B cell (primary cell): ENCODE data around the gene MYO1B. TPM values are rescaled to one million over a fixed set of nuclear protein-coding genes. Genes with fewer than 3 reads are reported as not detected.

Experiments
- ATAC-seq: fragments of 200-7000 bp; cut with Tn5 transposase; one replicate; pipeline ENCODE4 v1.10.0; 2021; ENCODE audit warnings: low read depth, mild to moderate bottlenecking, moderate number of reproducible peaks, moderate library complexity
- CTCF ChIA-PET: fragments of 350-600 bp; sonication (Branson Sonifier 250); formaldehyde crosslinking; loops from one replicate; lab custom pipeline; 2021; ENCODE audit warnings: antibody characterized with exemption, inconsistent platforms; lab: Charles Lee
- POLR2A ChIA-PET: fragments of 350-600 bp; sonication (Branson Sonifier 250); formaldehyde crosslinking; loops from one replicate; lab custom pipeline; 2021; ENCODE audit warnings: antibody characterized with exemption; lab: Charles Lee
- DNase-seq: peaks from one replicate; pipeline ENCODE4 v3.0.0; 2013
- H2AFZ ChIP-seq: 2 replicates; pipeline ENCODE4 v1.6.1; 2012; ENCODE audit warnings: mild to moderate bottlenecking, low read depth, low read length; ENCODE audit not compliant: insufficient read depth, poor library complexity, severe bottlenecking
- H3K27ac ChIP-seq, 2 donors: 1 replicate in 1 of 2; 2 replicates in 1 of 2; pipeline ENCODE4 v1.5.1; 2012 to 2013; ENCODE audit warnings: low read length in 2 of 2, mild to moderate bottlenecking in 2 of 2, moderate library complexity in 1 of 2
- H3K27me3 ChIP-seq, 4 experiments: fragments of 200-600 bp in 1 of 4; sonication (generic) in 1 of 4; replicated peaks in 1 of 4; 1 replicate in 2 of 4; 2 replicates in 2 of 4; pipeline versions ENCODE4 v1.6.1 to v1.7.0; 2013 to 2016; ENCODE audit warnings: low read length in 3 of 4, mild to moderate bottlenecking in 2 of 4, mixed read lengths in 1 of 4, moderate library complexity in 1 of 4; ENCODE audit not compliant: insufficient read depth in 4 of 4, control insufficient read depth in 3 of 4; ENCODE audit errors: control extremely low read depth in 1 of 4
- H3K36me3 ChIP-seq, 2 experiments: replicated peaks in 1 of 2; 1 replicate in 1 of 2; 2 replicates in 1 of 2; pipeline versions ENCODE4 v1.6.1 to v1.7.1; 2013; ENCODE audit warnings: low read length in 1 of 2; ENCODE audit not compliant: insufficient read depth in 2 of 2, control insufficient read depth in 1 of 2; ENCODE audit errors: control extremely low read depth in 1 of 2, extremely low read depth in 1 of 2
- H3K4me1 ChIP-seq, 2 donors: fragments of 200-600 bp in 1 of 2; sonication (generic) in 1 of 2; 1 replicate in 1 of 2; 2 replicates in 1 of 2; pipeline versions ENCODE4 v1.5.1 to v1.6.1; 2013 to 2017; ENCODE audit warnings: low read length in 2 of 2; ENCODE audit not compliant: control insufficient read depth in 2 of 2, insufficient read depth in 2 of 2
- H3K4me2 ChIP-seq: replicated peaks from 2 replicates; pipeline ENCODE3; 2012; ENCODE audit warnings: mild to moderate bottlenecking, low read depth, low read length; ENCODE audit not compliant: poor library complexity, severe bottlenecking
- H3K4me3 ChIP-seq, 5 experiments: fragments of 200-600 bp in 1 of 5; sonication (generic) in 1 of 5; 1 replicate in 3 of 5; 2 replicates in 2 of 5; pipeline versions ENCODE4 v1.5.1 to v1.7.0; 2011 to 2016; ENCODE audit warnings: low read length in 4 of 5, mild to moderate bottlenecking in 4 of 5, low read depth in 2 of 5, control low read depth in 1 of 5, moderate library complexity in 1 of 5; ENCODE audit not compliant: insufficient read depth in 1 of 5; ENCODE audit errors: control extremely low read depth in 1 of 5, extremely low read depth in 1 of 5
- H3K79me2 ChIP-seq: fragments of 200-600 bp; sonication (generic); one replicate; pipeline ENCODE4 v1.6.0; 2016; ENCODE audit warnings: low read length; ENCODE audit not compliant: control insufficient read depth, insufficient read depth
- H3K9ac ChIP-seq: fragments of 200-600 bp; sonication (generic); 2 replicates; pipeline ENCODE4 v1.6.1; 2017; ENCODE audit warnings: mild to moderate bottlenecking, low read length, moderate library complexity
- H3K9me3 ChIP-seq, 3 donors: one replicate each; pipeline versions ENCODE4 v1.6.1 to v1.7.1; 2013; ENCODE audit warnings: low read length in 2 of 3; ENCODE audit not compliant: control insufficient read depth in 2 of 3, insufficient read depth in 1 of 3; ENCODE audit errors: control extremely low read depth in 1 of 3
- H4K20me1 ChIP-seq: 2 replicates; pipeline ENCODE4 v1.6.0; 2012; ENCODE audit warnings: mild to moderate bottlenecking, low read length; ENCODE audit not compliant: insufficient read depth, control insufficient read depth, poor library complexity, severe bottlenecking
- H3K27ac Mint-ChIP-seq: one replicate; pipeline ENCODE4 v1.8.0; 2021; ENCODE audit warnings: mixed read lengths
- H3K27me3 Mint-ChIP-seq: one replicate; pipeline ENCODE4 v1.8.0; 2021; ENCODE audit warnings: mixed read lengths
- H3K4me1 Mint-ChIP-seq: one replicate; pipeline ENCODE4 v1.8.0; 2021; ENCODE audit warnings: mixed read lengths
- H3K4me3 Mint-ChIP-seq: one replicate; pipeline ENCODE4 v1.8.0; 2021; ENCODE audit warnings: mixed read lengths
- H3K9me3 Mint-ChIP-seq: one replicate; pipeline ENCODE4 v1.8.0; 2022; ENCODE audit warnings: mixed read lengths; ENCODE audit not compliant: insufficient read depth
- EZH2 ChIP-seq: IDR thresholded peaks from 2 replicates; pipeline ENCODE4 v1.6.1; 2012; ENCODE audit warnings: borderline replicate concordance, low read depth, mild to moderate bottlenecking, moderate library complexity, low read length; ENCODE audit not compliant: insufficient read depth, poor library complexity, severe bottlenecking
- WGBS: methylation state at CpG from one replicate; pipeline ENCODE4 v1.1.5; 2013; ENCODE audit warnings: missing lambda C conversion rate; ENCODE audit not compliant: insufficient coverage; 5-methylcytosine and 5-hydroxymethylcytosine counted together
- intact Hi-C: fragments of 100-400 bp; cut with micrococcal nuclease; formaldehyde crosslinking; loops from one replicate; pipeline ENCODE4 v1.10.0; 2022
- polyA plus RNA-seq: library from polyadenylated mRNA; depleted of rRNA; stranded (reverse); fragments of >200 nt; gene quantifications from 2 replicates; pipeline ENCODE4 v1.2.3, GENCODE V29; 2012
- total RNA-seq, 2 donors: library from RNA; stranded (reverse); fragments of 120-200 nt in 1 of 2; gene quantifications; 1 replicate in 1 of 2; 2 replicates in 1 of 2; pipeline versions ENCODE4 v1.2.3 to v1.2.4, GENCODE V29; 2013 to 2022
- TF ChIP-seq, protein P1 (sequence below): fragments of 200-600 bp; IDR thresholded peaks from one replicate; pipeline ENCODE4 v1.8.0; 2022; ENCODE audit warnings: antibody characterized with exemption, mild to moderate bottlenecking

Gene MYO1B
- total and polyA plus RNA-seq, 2 donors (not counting 1 experiment from before 2014, with no cell fraction given): 0.67 to 4.4 TPM

DNA sequence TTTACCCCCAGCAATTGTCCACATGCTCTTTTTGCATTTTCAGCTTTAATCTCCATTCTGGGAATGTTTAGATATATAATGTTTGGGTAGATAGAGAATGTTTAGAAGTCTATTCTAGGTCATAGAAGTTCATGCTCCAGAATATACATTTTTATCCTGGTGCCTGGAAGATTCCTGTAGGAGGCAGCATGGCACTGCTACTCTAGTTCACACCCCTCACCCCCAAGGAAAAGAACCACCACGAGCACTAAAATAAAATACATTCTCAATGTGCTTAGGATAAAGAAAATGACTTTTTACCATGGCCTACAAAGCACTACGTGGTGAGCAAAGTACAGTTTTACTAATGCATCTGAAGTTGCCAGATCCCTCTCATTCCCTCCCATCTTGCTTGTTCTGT, 53.8 kb downstream of the MYO1B start:
- ChIA-PET CTCF (no interaction called here), POLR2A (no interaction called here)
- ATAC-seq (no peak), DNase-seq (no peak)
- peaks cover 13% of the 10 kb centered on the region for H3K4me1 Mint-ChIP-seq
- H3K9me3 Mint-ChIP-seq: no peaks in the 10 kb centered on the region
- Histone ChIP-seq H3K36me3 (no peaks in the 10 kb centered on the region), H3K9me3 (no peaks in the 10 kb centered on the region), H3K4me2 (no peak overlapping the region), H3K27ac (no peak overlapping the region), H3K4me1 (peaks cover 4 to 8% of the 10 kb centered on the region in 2 donors), H3K79me2 (peaks cover 8% of the 10 kb centered on the region), H3K9ac (no peak overlapping the region), H2AFZ (no peak overlapping the region), H4K20me1 (no peaks in the 10 kb centered on the region), H3K4me3 (no peak overlapping the region), H3K27me3 (no peaks in the 10 kb centered on the region)
- H3K4me3 Mint-ChIP-seq: no peak overlapping the region
- 100% methylated on average over 1 of the region's 2 CpGs for WGBS
- H3K27me3 Mint-ChIP-seq: peaks cover 7% of the 10 kb centered on the region
- no peak overlapping the region for H3K27ac Mint-ChIP-seq
- intact Hi-C loops: loop anchor here (5.0 kb wide), 1 partner anchor 52 kb away; the partner anchor contains the start of gene MYO1B
- no peak for TF ChIP-seq EZH2
- TF ChIP-seq, protein P1, sequence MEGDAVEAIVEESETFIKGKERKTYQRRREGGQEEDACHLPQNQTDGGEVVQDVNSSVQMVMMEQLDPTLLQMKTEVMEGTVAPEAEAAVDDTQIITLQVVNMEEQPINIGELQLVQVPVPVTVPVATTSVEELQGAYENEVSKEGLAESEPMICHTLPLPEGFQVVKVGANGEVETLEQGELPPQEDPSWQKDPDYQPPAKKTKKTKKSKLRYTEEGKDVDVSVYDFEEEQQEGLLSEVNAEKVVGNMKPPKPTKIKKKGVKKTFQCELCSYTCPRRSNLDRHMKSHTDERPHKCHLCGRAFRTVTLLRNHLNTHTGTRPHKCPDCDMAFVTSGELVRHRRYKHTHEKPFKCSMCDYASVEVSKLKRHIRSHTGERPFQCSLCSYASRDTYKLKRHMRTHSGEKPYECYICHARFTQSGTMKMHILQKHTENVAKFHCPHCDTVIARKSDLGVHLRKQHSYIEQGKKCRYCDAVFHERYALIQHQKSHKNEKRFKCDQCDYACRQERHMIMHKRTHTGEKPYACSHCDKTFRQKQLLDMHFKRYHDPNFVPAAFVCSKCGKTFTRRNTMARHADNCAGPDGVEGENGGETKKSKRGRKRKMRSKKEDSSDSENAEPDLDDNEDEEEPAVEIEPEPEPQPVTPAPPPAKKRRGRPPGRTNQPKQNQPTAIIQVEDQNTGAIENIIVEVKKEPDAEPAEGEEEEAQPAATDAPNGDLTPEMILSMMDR: no peak

DNA sequence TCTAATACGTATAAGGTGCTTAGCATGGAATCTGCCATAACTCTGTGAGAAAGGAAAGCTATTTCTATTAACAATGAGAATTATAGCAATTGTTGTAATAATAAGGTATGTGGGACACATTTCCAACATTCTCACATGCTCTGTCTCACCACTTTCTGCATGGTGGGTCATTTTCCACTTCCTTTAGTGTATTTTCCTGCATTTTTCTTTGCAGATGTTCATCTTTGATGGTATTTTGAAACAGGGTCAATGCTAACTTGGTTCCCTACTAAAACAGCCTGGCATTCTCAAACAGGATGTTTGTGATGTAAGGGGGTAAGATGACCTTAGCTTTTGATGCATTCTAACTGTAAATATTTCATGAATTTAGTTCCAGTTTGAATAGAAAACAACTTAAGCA, 54.7 kb downstream of the MYO1B start:
- no CpG with 5 or more reads among the region's 1 CpG for WGBS
- Mint-ChIP-seq H3K27ac (no peak overlapping the region), H3K4me1 (peaks cover 13% of the 10 kb centered on the region), H3K27me3 (peaks cover 7% of the 10 kb centered on the region), H3K9me3 (no peaks in the 10 kb centered on the region), H3K4me3 (no peak overlapping the region)
- Histone ChIP-seq H3K4me2 (no peak overlapping the region), H3K27ac (no peak overlapping the region), H3K79me2 (peaks cover 8% of the 10 kb centered on the region), H3K4me1 (peaks cover 4 to 8% of the 10 kb centered on the region in 2 donors), H2AFZ (no peak overlapping the region), H3K9me3 (no peaks in the 10 kb centered on the region), H3K27me3 (no peaks in the 10 kb centered on the region), H3K4me3 (no peak overlapping the region), H3K9ac (no peak overlapping the region), H4K20me1 (no peaks in the 10 kb centered on the region), H3K36me3 (no peaks in the 10 kb centered on the region)
- intact Hi-C loops: loop anchor here (5.0 to 10.0 kb wide), 2 partner anchors 53 to 245 kb away; partner anchors contain the start of gene MYO1B
- DNase-seq (no peak), ATAC-seq (no peak)
- ChIA-PET CTCF (no interaction called here), POLR2A (no interaction called here)
- TF ChIP-seq EZH2: no peak
- TF ChIP-seq, protein P1: no peak
